GM21576 (cell line): ENCODE data around the gene APBA1.
"Not testable (repeated sequence)": the region's sequence is repeated elsewhere in the genome, so short reads cannot be mapped to it uniquely, and the experiment has no call there.

ENCODE experiments used
- ATAC-seq: cut with Tn5 transposase; IDR thresholded peaks from one replicate; pipeline ENCODE4 v1.9.1; 2021; ENCODE audit warnings: mild to moderate bottlenecking, moderate library complexity; ENCODE audit not compliant: unreplicated experiment

APBA1 gene

GRCh38 chr9:69452110-69452782 lies 219.9 kb downstream of the APBA1 start:
- ATAC-seq, result no peak

GRCh38 chr9:69446496-69446895 lies 225.7 kb downstream of the APBA1 start:
- ATAC-seq, result no peak

GRCh38 chr9:69445251-69445650 lies 226.9 kb downstream of the APBA1 start:
- no peak for ATAC-seq

GRCh38 chr9:69444791-69445190 lies 227.4 kb downstream of the APBA1 start:
- no peak for ATAC-seq

GRCh38 chr9:69444021-69444420 lies 228.2 kb downstream of the APBA1 start:
- no peak for ATAC-seq

GRCh38 chr9:69443178-69443577 lies 229.0 kb downstream of the APBA1 start:
- ATAC-seq, result no peak

- ATAC-seq, result no peak
Observed at GRCh38 chr9:69442486-69442885, 229.7 kb downstream of the APBA1 start.

GRCh38 chr9:69440254-69440955 lies 231.8 kb downstream of the APBA1 start:
- not testable (repeated sequence) for ATAC-seq

- ATAC-seq, result not testable (repeated sequence)
Observed at GRCh38 chr9:69439654-69440053, 232.5 kb downstream of the APBA1 start.

- ATAC-seq, result no peak
Observed at GRCh38 chr9:69433968-69434367, 238.2 kb downstream of the APBA1 start.

- ATAC-seq, result no peak
Observed at GRCh38 chr9:69433392-69433791, 238.8 kb downstream of the APBA1 start.

GRCh38 chr9:69432623-69433022 lies 239.5 kb downstream of the APBA1 start:
- no peak for ATAC-seq

- no peak for ATAC-seq
Observed at GRCh38 chr9:69431777-69432176, 240.4 kb downstream of the APBA1 start.

- no peak for ATAC-seq
Observed at GRCh38 chr9:69431203-69431602, 241.0 kb downstream of the APBA1 start.

- no peak for ATAC-seq
Observed at GRCh38 chr9:69430206-69430605, 242.0 kb downstream of the APBA1 start.

GRCh38 chr9:69429281-69429680 lies 242.9 kb downstream of the APBA1 start:
- no peak for ATAC-seq

GRCh38 chr9:69428017-69428785 lies 244.0 kb downstream of the APBA1 start:
- no peak for ATAC-seq

- no peak for ATAC-seq
Observed at GRCh38 chr9:69427286-69427685, 244.9 kb downstream of the APBA1 start.

- ATAC-seq, result no peak
Observed at GRCh38 chr9:69425136-69425801, 246.9 kb downstream of the APBA1 start.

GRCh38 chr9:69421908-69422801 lies 250.0 kb downstream of the APBA1 start:
- no peak for ATAC-seq
